Measurements from ENCODE around the gene FYN. TPM values are rescaled to one million over a fixed set of nuclear protein-coding genes. Genes with fewer than 3 reads are reported as not detected.

FYN gene
- total and polyA plus RNA-seq, 4 experiments from 2014 or later: 338 to 713 (median 564) TPM

DNA sequence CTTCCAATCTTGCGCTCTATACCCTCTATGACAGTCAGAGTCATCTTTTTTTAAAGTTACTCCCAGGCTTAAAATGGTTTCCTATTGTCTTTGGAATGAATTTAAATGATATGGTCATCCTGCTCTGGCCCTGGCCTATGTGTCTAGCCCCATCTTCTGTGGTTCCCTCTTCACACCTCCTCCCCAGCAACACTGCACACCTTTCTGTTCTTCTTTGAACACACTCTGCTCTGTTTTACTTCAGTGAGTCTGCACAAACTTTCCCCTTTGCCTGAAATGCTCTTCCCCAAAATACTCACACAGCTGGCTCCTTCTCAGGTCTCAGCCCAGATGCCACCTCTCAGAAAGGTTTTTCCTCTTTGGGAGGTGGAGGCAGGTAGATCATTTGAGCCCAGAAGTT is 132.7 kb downstream of the FYN start:
- no peak overlapping the region for H3K4me3 ChIP-seq (ENCODE audit: low read length in 2 of 2)
- Mint-ChIP-seq H3K9me3 (peaks cover 0 to 5% (median 0%) of the 10 kb centered on the region in 8 donors), H3K4me1 (peaks cover 80 to 100% (median 91%) of the 10 kb centered on the region in 4 donors), H3K4me3 (peak overlapping the region in 5 of 8 donors; percentile 1 to 63 (median 49)), H3K27ac (peak overlapping the region; percentile 77 to 97 (median 87)), H3K36me3 (peaks cover 56 to 81% of the 10 kb centered on the region in 2 donors), H3K27me3 (no peaks in the 10 kb centered on the region)
- intact Hi-C loops (cut with micrococcal nuclease): loop anchor here (2.0 kb wide), 1 partner anchor 16 kb away; no protein-coding TSS in a partner anchor
- ChIA-PET POLR2A (ENCODE audit: partially characterized antibody) (interaction anchor here (1.0 to 1.5 kb wide), 5 partner anchors 8 to 26 kb away, joined by 3 to 6 read pairs (median 3); no protein-coding TSS in a partner anchor), CTCF (ENCODE audit: partially characterized antibody) (interaction anchor here (1.0 to 2.0 kb wide), 4 partner anchors 9 to 270 kb away, joined by 3 to 8 read pairs (median 4); no protein-coding TSS in a partner anchor)
- no peak overlapping the region for H3K27ac ChIP-seq (ENCODE audit: low read depth, low read length)
- H3K9me3 ChIP-seq (ENCODE audit: control insufficient read depth in 1 of 2, low read length in 2 of 2): no peaks in the 10 kb centered on the region
- no peak for DNase-seq
- H3K27me3 ChIP-seq (ENCODE audit: insufficient read depth, low read length): no peaks in the 10 kb centered on the region
- no peaks in the 10 kb centered on the region for H3K36me3 ChIP-seq (ENCODE audit: insufficient read depth, low read length)
- H3K4me1 ChIP-seq (ENCODE audit: insufficient read depth, low read length): peaks cover 99% of the 10 kb centered on the region

DNA sequence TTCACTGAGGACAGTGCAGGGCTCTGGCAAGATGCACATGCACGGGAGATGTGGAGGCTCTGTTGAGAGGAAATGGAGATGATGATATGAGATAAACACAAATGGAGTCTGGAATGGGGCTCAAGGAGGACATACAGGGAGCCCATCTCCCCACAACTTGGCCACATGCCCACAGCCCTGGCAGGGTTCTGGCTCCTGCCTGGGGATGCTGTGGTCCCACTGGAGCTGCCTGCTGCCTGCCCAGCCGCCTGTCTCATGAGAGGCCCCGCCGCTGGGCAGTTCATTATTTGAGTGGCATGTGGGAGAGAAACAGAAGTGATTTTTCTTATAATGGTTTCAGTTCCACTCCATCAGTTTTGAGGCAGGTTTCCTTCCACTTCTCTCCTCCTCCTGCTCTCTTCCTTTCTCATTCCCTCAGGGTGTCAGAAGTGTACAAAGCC is 134.0 kb downstream of the FYN start:
- peak overlapping the region in 6 of 8 donors; percentile 32 to 77 (median 70) for H3K4me3 Mint-ChIP-seq
- peaks cover 100% of the 10 kb centered on the region for H3K4me1 ChIP-seq (ENCODE audit: insufficient read depth, low read length)
- H3K4me1 Mint-ChIP-seq: peaks cover 83 to 100% (median 93%) of the 10 kb centered on the region in 4 donors
- H3K36me3 Mint-ChIP-seq: peaks cover 68 to 82% of the 10 kb centered on the region in 2 donors
- H3K4me3 ChIP-seq (ENCODE audit: low read length in 2 of 2): no peak overlapping the region
- H3K27ac ChIP-seq (ENCODE audit: low read depth, low read length): peak overlapping the region; percentile 4
- no peaks in the 10 kb centered on the region for H3K36me3 ChIP-seq (ENCODE audit: insufficient read depth, low read length)
- H3K27ac Mint-ChIP-seq: peak overlapping the region; percentile 81 to 97 (median 91)
- ChIA-PET POLR2A (ENCODE audit: partially characterized antibody) (interaction anchor here (1.5 to 6.4 kb wide), 3 partner anchors 8 to 20 kb away, joined by 6 to 48 read pairs (median 7); no protein-coding TSS in a partner anchor), CTCF (ENCODE audit: partially characterized antibody) (interaction anchor here (1.3 to 2.0 kb wide), 3 partner anchors 13 to 253 kb away, joined by 4 to 8 read pairs (median 5); no protein-coding TSS in a partner anchor)
- no peaks in the 10 kb centered on the region for H3K9me3 ChIP-seq (ENCODE audit: control insufficient read depth in 1 of 2, low read length in 2 of 2)
- intact Hi-C loops (cut with micrococcal nuclease): no loop called here
- no peaks in the 10 kb centered on the region for H3K27me3 ChIP-seq (ENCODE audit: insufficient read depth, low read length)
- H3K27me3 Mint-ChIP-seq: no peaks in the 10 kb centered on the region
- no peak for DNase-seq
- peaks cover 0 to 5% (median 0%) of the 10 kb centered on the region in 8 donors for H3K9me3 Mint-ChIP-seq

- ChIA-PET CTCF (ENCODE audit: partially characterized antibody) (interaction anchor here (1.1 to 1.8 kb wide), 3 partner anchors 9 to 254 kb away, joined by 3 to 8 read pairs (median 5); no protein-coding TSS in a partner anchor), POLR2A (ENCODE audit: partially characterized antibody) (interaction anchor here (0.6 to 6.4 kb wide), 4 partner anchors 8 to 235 kb away, joined by 3 to 48 read pairs (median 20); no protein-coding TSS in a partner anchor)
- H3K27me3 ChIP-seq (ENCODE audit: insufficient read depth, low read length): no peaks in the 10 kb centered on the region
- peaks cover 68 to 78% of the 10 kb centered on the region in 2 donors for H3K36me3 Mint-ChIP-seq
- peaks cover 81 to 100% (median 90%) of the 10 kb centered on the region in 4 donors for H3K4me1 Mint-ChIP-seq
- no peaks in the 10 kb centered on the region for H3K9me3 ChIP-seq (ENCODE audit: control insufficient read depth in 1 of 2, low read length in 2 of 2)
- H3K4me1 ChIP-seq (ENCODE audit: insufficient read depth, low read length): peaks cover 100% of the 10 kb centered on the region
- peak overlapping the region in 7 of 8 donors; percentile 21 to 81 (median 72) for H3K4me3 Mint-ChIP-seq
- DNase-seq: no peak
- H3K4me3 ChIP-seq (ENCODE audit: low read length in 2 of 2): no peak overlapping the region
- peaks cover 0 to 6% (median 0%) of the 10 kb centered on the region in 8 donors for H3K9me3 Mint-ChIP-seq
- peak overlapping the region; percentile 32 for H3K27ac ChIP-seq (ENCODE audit: low read depth, low read length)
- intact Hi-C loops (cut with micrococcal nuclease): no loop called here
- peak overlapping the region; percentile 86 to 97 (median 91) for H3K27ac Mint-ChIP-seq
- H3K36me3 ChIP-seq (ENCODE audit: insufficient read depth, low read length): peaks cover under 1% of the 10 kb centered on the region
- no peaks in the 10 kb centered on the region for H3K27me3 Mint-ChIP-seq
Measured at GRCh38 chr6:111738631-111739030, 134.6 kb downstream of the FYN start.

DNA sequence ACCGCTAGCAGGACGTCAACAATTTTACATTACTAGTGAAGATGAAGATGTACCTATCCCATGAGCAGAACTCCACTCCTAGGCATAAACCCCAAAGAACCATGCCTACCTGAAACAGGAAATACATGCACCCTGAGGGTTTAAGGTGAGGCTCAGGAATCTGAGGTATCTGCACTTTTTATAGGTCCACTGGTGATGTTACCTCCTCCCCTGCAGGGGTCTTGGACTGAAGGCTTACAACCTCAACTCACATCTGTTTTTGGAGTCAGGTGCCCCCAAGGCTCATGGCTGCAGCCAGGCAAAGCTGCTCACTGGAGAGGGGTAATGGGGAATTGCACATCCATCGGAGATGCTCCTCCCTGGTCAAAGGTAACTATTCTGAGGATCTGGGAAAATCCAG is 135.1 kb downstream of the FYN start:
- H3K27me3 Mint-ChIP-seq: no peaks in the 10 kb centered on the region
- Histone ChIP-seq H3K36me3 (ENCODE audit: insufficient read depth, low read length) (peaks cover 5% of the 10 kb centered on the region), H3K27me3 (ENCODE audit: insufficient read depth, low read length) (no peaks in the 10 kb centered on the region), H3K9me3 (ENCODE audit: control insufficient read depth in 1 of 2, low read length in 2 of 2) (no peaks in the 10 kb centered on the region), H3K4me3 (ENCODE audit: low read length in 2 of 2) (no peak overlapping the region), H3K4me1 (ENCODE audit: insufficient read depth, low read length) (peaks cover 100% of the 10 kb centered on the region), H3K27ac (ENCODE audit: low read depth, low read length) (peak overlapping the region; percentile 32)
- H3K9me3 Mint-ChIP-seq: peaks cover 0 to 11% (median 2%) of the 10 kb centered on the region in 8 donors
- intact Hi-C loops (cut with micrococcal nuclease): no loop called here
- H3K36me3 Mint-ChIP-seq: peaks cover 69 to 74% of the 10 kb centered on the region in 2 donors
- H3K4me1 Mint-ChIP-seq: peaks cover 78 to 100% (median 88%) of the 10 kb centered on the region in 4 donors
- DNase-seq: no peak
- CTCF ChIA-PET (ENCODE audit: partially characterized antibody): interaction anchor here (1.1 to 1.8 kb wide), 3 partner anchors 9 to 12 kb away, joined by 3 to 8 read pairs (median 3); no protein-coding TSS in a partner anchor
- H3K4me3 Mint-ChIP-seq: peak overlapping the region in 7 of 8 donors; percentile 41 to 81 (median 72)
- peak overlapping the region; percentile 85 to 97 (median 93) for H3K27ac Mint-ChIP-seq
- POLR2A ChIA-PET (ENCODE audit: partially characterized antibody): interaction anchor here (0.6 to 6.4 kb wide), 6 partner anchors 9 to 235 kb away, joined by 3 to 48 read pairs (median 12); no protein-coding TSS in a partner anchor

DNA sequence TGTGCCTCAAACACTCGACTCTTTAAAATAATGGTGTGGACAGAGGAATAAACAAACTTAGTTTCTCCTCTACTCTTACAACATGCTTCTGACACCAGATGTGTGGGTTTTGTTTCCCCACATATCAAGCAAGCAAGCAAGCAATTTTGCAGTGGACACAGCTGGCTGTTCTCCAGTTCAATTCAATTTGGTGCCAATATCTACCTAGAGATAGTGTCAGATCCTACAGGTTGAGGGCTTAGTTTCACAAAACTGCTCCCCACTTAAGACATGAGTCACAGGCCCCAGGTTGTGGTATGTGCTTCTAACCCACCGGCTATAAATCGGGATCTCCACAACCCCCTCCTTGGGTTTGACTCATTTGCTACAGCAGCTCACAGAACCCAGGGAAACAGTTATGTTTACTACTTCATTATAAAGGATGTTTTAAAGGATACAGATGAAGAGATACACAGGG is 136.2 kb downstream of the FYN start:
- Mint-ChIP-seq H3K4me3 (peak overlapping the region in 7 of 8 donors; percentile 32 to 81 (median 69)), H3K36me3 (peaks cover 74 to 77% of the 10 kb centered on the region in 2 donors), H3K27me3 (no peaks in the 10 kb centered on the region), H3K9me3 (peaks cover 0 to 22% (median 11%) of the 10 kb centered on the region in 8 donors), H3K4me1 (peaks cover 74 to 100% (median 86%) of the 10 kb centered on the region in 4 donors), H3K27ac (peak overlapping the region; percentile 87 to 97 (median 93))
- intact Hi-C loops (cut with micrococcal nuclease): no loop called here
- Histone ChIP-seq H3K27me3 (ENCODE audit: insufficient read depth, low read length) (no peaks in the 10 kb centered on the region), H3K9me3 (ENCODE audit: control insufficient read depth in 1 of 2, low read length in 2 of 2) (peaks cover 0 to 7% of the 10 kb centered on the region in 2 donors), H3K36me3 (ENCODE audit: insufficient read depth, low read length) (peaks cover 13% of the 10 kb centered on the region), H3K4me3 (ENCODE audit: low read length in 2 of 2) (no peak overlapping the region), H3K4me1 (ENCODE audit: insufficient read depth, low read length) (peaks cover 100% of the 10 kb centered on the region), H3K27ac (ENCODE audit: low read depth, low read length) (peak overlapping the region; percentile 32)
- CTCF ChIA-PET (ENCODE audit: partially characterized antibody): interaction anchor here (0.8 to 3.7 kb wide), 8 partner anchors 10 to 305 kb away, joined by 3 to 19 read pairs (median 4); partner anchors contain the start of gene FYN
- peak in 1 of 5 donors; percentile 78 for DNase-seq
- POLR2A ChIA-PET (ENCODE audit: partially characterized antibody): interaction anchor here (1.2 to 6.4 kb wide), 7 partner anchors 10 to 253 kb away, joined by 3 to 48 read pairs (median 7); no protein-coding TSS in a partner anchor

- POLR2A ChIA-PET (ENCODE audit: partially characterized antibody): interaction anchor here (1.2 to 6.4 kb wide), 12 partner anchors 8 to 254 kb away, joined by 3 to 48 read pairs (median 6); no protein-coding TSS in a partner anchor
- H3K36me3 ChIP-seq (ENCODE audit: insufficient read depth, low read length): peaks cover 14% of the 10 kb centered on the region
- no peak for DNase-seq
- peak overlapping the region in 6 of 8 donors; percentile 53 to 81 (median 64) for H3K4me3 Mint-ChIP-seq
- no peak overlapping the region for H3K4me3 ChIP-seq (ENCODE audit: low read length in 2 of 2)
- H3K27me3 Mint-ChIP-seq: no peaks in the 10 kb centered on the region
- peaks cover 69 to 100% (median 88%) of the 10 kb centered on the region in 4 donors for H3K4me1 Mint-ChIP-seq
- H3K9me3 Mint-ChIP-seq: peaks cover 0 to 25% (median 12%) of the 10 kb centered on the region in 8 donors
- H3K27ac ChIP-seq (ENCODE audit: low read depth, low read length): peak overlapping the region; percentile 28
- CTCF ChIA-PET (ENCODE audit: partially characterized antibody): interaction anchor here (0.9 to 3.7 kb wide), 11 partner anchors 9 to 306 kb away, joined by 3 to 19 read pairs (median 3); no protein-coding TSS in a partner anchor
- H3K36me3 Mint-ChIP-seq: peaks cover 81 to 83% of the 10 kb centered on the region in 2 donors
- H3K9me3 ChIP-seq (ENCODE audit: control insufficient read depth in 1 of 2, low read length in 2 of 2): peaks cover 0 to 7% of the 10 kb centered on the region in 2 donors
- peaks cover 100% of the 10 kb centered on the region for H3K4me1 ChIP-seq (ENCODE audit: insufficient read depth, low read length)
- intact Hi-C loops (cut with micrococcal nuclease): loop anchor here (1.0 kb wide), 1 partner anchor 10 kb away; no protein-coding TSS in a partner anchor
- peak overlapping the region; percentile 87 to 97 (median 93) for H3K27ac Mint-ChIP-seq
- H3K27me3 ChIP-seq (ENCODE audit: insufficient read depth, low read length): no peaks in the 10 kb centered on the region
Measured at GRCh38 chr6:111736005-111736608, 137.1 kb downstream of the FYN start.
